ENCODE results near the gene HOATZ.

DNA sequence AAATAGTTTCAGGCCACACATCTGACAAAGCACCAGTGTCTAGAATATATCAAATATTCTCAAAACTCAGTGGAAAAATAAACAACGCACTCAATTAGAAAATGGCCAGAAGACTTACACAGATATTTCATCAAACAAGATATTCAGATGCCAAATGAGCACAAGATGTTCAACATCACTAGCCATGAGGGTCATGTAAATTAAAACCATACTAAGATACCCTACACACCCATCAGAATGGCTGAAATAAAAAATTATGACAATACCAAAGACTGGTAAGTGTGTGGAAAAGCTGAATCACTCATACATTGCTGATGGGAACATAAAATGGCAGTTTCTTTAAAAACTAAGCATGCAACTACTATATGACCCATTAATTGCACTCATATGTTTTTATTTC lies 24.1 kb upstream of the HOATZ start:
- TF ChIP-seq POLR2A (IDR thresholded peaks at IDR 0.05) (no peak), CTCF (IDR thresholded peaks at IDR 0.05) (no peak)

Measured in lower leg skin (tissue), 3 donors.